Gastroesophageal sphincter (tissue), 4 donors: ENCODE data around the gene FAIM2. TPM values are rescaled to one million over a fixed set of nuclear protein-coding genes. Genes with fewer than 3 reads are reported as not detected.

ENCODE experiments used
- ATAC-seq: fragments of 150-250 bp; one replicate; pipeline ENCODE4 v1.9.1; 2016; ENCODE audit warnings: mild to moderate bottlenecking, moderate library complexity
- H3K27ac ChIP-seq, 4 donors: fragments of 200-600 bp; sonication (generic) in 3 of 4; 1 replicate in 3 of 4; 2 replicates in 1 of 4; pipeline ENCODE4 v1.5.1; 2016 to 2019
- H3K27me3 ChIP-seq: fragments of 200-600 bp; sonication (generic); one replicate; pipeline ENCODE4 v1.5.1; 2019
- H3K36me3 ChIP-seq, 2 donors: fragments of 200-600 bp; sonication (generic); one replicate each; pipeline ENCODE4 v1.5.1; 2019; ENCODE audit warnings: control low read depth in 1 of 2
- H3K4me1 ChIP-seq, 3 donors: fragments of 200-600 bp; sonication (generic); 1 replicate in 2 of 3; 2 replicates in 1 of 3; pipeline ENCODE4 v1.5.1; 2016 to 2019; ENCODE audit warnings: control low read depth in 2 of 3
- H3K4me3 ChIP-seq, 2 donors: fragments of 200-600 bp; sonication (generic); one replicate each; pipeline ENCODE4 v1.5.1; 2019; ENCODE audit warnings: mild to moderate bottlenecking in 1 of 2, moderate library complexity in 1 of 2
- H3K9me3 ChIP-seq, 3 donors: fragments of 200-600 bp; sonication (generic); one replicate each; pipeline ENCODE4 v1.5.1; 2017 to 2019; ENCODE audit warnings: control low read depth in 2 of 3
- CTCF ChIP-seq, 4 experiments: fragments of 200-600 bp in 2 of 4; fragments of 450-650 bp in 2 of 4; sonication (generic) in 1 of 4; IDR thresholded peaks; one replicate each; pipeline ENCODE4 v1.5.1; 2017 to 2019; ENCODE audit warnings: antibody characterized with exemption in 4 of 4, mild to moderate bottlenecking in 2 of 4, moderate library complexity in 2 of 4
- EP300 ChIP-seq: sonication (generic); formaldehyde crosslinking; IDR thresholded peaks from one replicate; pipeline ENCODE4 v1.6.1; 2017; ENCODE audit warnings: antibody characterized with exemption, mild to moderate bottlenecking
- POLR2A ChIP-seq, 2 donors: fragments of 450-650 bp; IDR thresholded peaks; one replicate each; pipeline ENCODE4 v1.6.1; 2017; ENCODE audit warnings: antibody characterized with exemption in 2 of 2, mild to moderate bottlenecking in 2 of 2, moderate library complexity in 1 of 2
- POLR2AphosphoS5 ChIP-seq: sonication (generic); formaldehyde crosslinking; IDR thresholded peaks from one replicate; pipeline ENCODE4 v1.6.1; 2017; ENCODE audit warnings: antibody characterized with exemption
- WGBS, 2 donors: methylation state at CpG; one replicate each; pipeline ENCODE4 v1.1.5; 2018; ENCODE audit warnings: low coverage in 1 of 2; 5-methylcytosine and 5-hydroxymethylcytosine counted together
- total RNA-seq, 4 donors: library from RNA; depleted of rRNA; stranded (reverse); fragments of >200 nt; gene quantifications; one replicate each; pipeline ENCODE4 v1.1.0, GENCODE V29; 2016

FAIM2 gene
- total RNA-seq, 4 donors from 2014 or later, result 3.4 to 7.4 (median 5.9) TPM

GRCh38 chr12:49824416-49824815 lies 79.3 kb downstream of the FAIM2 start:
- ATAC-seq, result no peak
- WGBS, 2 donors, result 80 to 90% methylated on average over 1 to 2 of the region's 8 CpGs
- peaks cover 0 to 18% of the 10 kb centered on the region in 2 donors for H3K36me3 ChIP-seq
- H3K4me1 ChIP-seq, result peaks cover 10 to 88% (median 45%) of the 10 kb centered on the region in 3 donors
- TF ChIP-seq POLR2AphosphoS5 (no peak), POLR2A (IDR thresholded peaks at IDR 0.05) (no peak), CTCF (IDR thresholded peaks at IDR 0.05) (no peak), EP300 (no peak)
- no peak overlapping the region for H3K4me3 ChIP-seq
- peak overlapping the region in 3 of 4 donors; percentile 96 to 98 (median 97) for H3K27ac ChIP-seq
- H3K27me3 ChIP-seq, result no peaks in the 10 kb centered on the region
- no peaks in the 10 kb centered on the region for H3K9me3 ChIP-seq

GRCh38 chr12:49823951-49824350 lies 79.7 kb downstream of the FAIM2 start:
- H3K27me3 ChIP-seq, result no peaks in the 10 kb centered on the region
- peaks cover 10 to 87% (median 45%) of the 10 kb centered on the region in 3 donors for H3K4me1 ChIP-seq
- H3K4me3 ChIP-seq, result no peak overlapping the region
- peak overlapping the region in 2 of 4 donors; percentile 96 to 98 for H3K27ac ChIP-seq
- H3K36me3 ChIP-seq, result peaks cover 0 to 18% of the 10 kb centered on the region in 2 donors
- ATAC-seq, result no peak
- no peaks in the 10 kb centered on the region for H3K9me3 ChIP-seq
- 87 to 89% methylated on average over 3 to 4 of the region's 6 CpGs for WGBS, 2 donors
- TF ChIP-seq POLR2A (IDR thresholded peaks at IDR 0.05) (no peak), POLR2AphosphoS5 (no peak), CTCF (IDR thresholded peaks at IDR 0.05) (no peak), EP300 (no peak)

- Histone ChIP-seq H3K27me3 (no peaks in the 10 kb centered on the region), H3K27ac (no peak overlapping the region), H3K9me3 (no peaks in the 10 kb centered on the region), H3K4me1 (peaks cover 10 to 84% (median 45%) of the 10 kb centered on the region in 3 donors), H3K4me3 (no peak overlapping the region), H3K36me3 (peaks cover 0 to 18% of the 10 kb centered on the region in 2 donors)
- no peak for TF ChIP-seq POLR2AphosphoS5
- TF ChIP-seq POLR2A (IDR thresholded peaks at IDR 0.05), result no peak
- TF ChIP-seq EP300, result no peak
- no peak for TF ChIP-seq CTCF (IDR thresholded peaks at IDR 0.05)
- ATAC-seq, result no peak
- WGBS, 2 donors, result no CpG with 5 or more reads among the region's 1 CpG
Observed at GRCh38 chr12:49823350-49823749, 80.3 kb downstream of the FAIM2 start.

GRCh38 chr12:49821373-49822287 lies 82.1 kb downstream of the FAIM2 start:
- Histone ChIP-seq H3K36me3 (peaks cover 0 to 22% of the 10 kb centered on the region in 2 donors), H3K4me1 (peaks cover 5 to 76% (median 40%) of the 10 kb centered on the region in 3 donors), H3K27ac (peak overlapping the region in 1 of 4 donors; percentile 15), H3K9me3 (no peaks in the 10 kb centered on the region), H3K27me3 (no peaks in the 10 kb centered on the region), H3K4me3 (no peak overlapping the region)
- ATAC-seq, result no peak
- TF ChIP-seq CTCF (IDR thresholded peaks at IDR 0.05), result no peak
- TF ChIP-seq POLR2A (IDR thresholded peaks at IDR 0.05), result no peak
- no peak for TF ChIP-seq POLR2AphosphoS5
- WGBS, 2 donors, result 74 to 75% methylated on average over 5 to 10 of the region's 10 CpGs
